DMS153 (cell line): ENCODE measurements around the gene INTS1.

ENCODE experiments used
- DNase-seq: peaks from one replicate; lab custom pipeline; 2025; lab: John Stamatoyannopoulos, UW

The INTS1 gene

GRCh38 chr7:1503816-1504775, at the start of gene INTS1:
INTS1 (minus strand) TSS chr7:1504389; CDS start chr7:1503960, 429 bp downstream.
- peak; percentile 95 for DNase-seq

GRCh38 chr7:1553512-1554210, 49.5 kb upstream of the INTS1 start:
- no peak for DNase-seq

GRCh38 chr7:1552200-1552599, 48.0 kb upstream of the INTS1 start:
- no peak for DNase-seq

- DNase-seq = no peak
Measured at GRCh38 chr7:1550846-1551155, 46.6 kb upstream of the INTS1 start.

GRCh38 chr7:1550005-1550845, 46.0 kb upstream of the INTS1 start:
- DNase-seq = no peak

GRCh38 chr7:1549357-1550004, 45.3 kb upstream of the INTS1 start:
- no peak for DNase-seq

GRCh38 chr7:1548944-1549343, 44.8 kb upstream of the INTS1 start:
- no peak for DNase-seq

- no peak for DNase-seq
Measured at GRCh38 chr7:1548438-1548831, 44.2 kb upstream of the INTS1 start.

- DNase-seq = no peak
Measured at GRCh38 chr7:1547777-1548437, 43.7 kb upstream of the INTS1 start.

- no peak for DNase-seq
Measured at GRCh38 chr7:1546909-1547776, 43.0 kb upstream of the INTS1 start.

- DNase-seq = no peak
Measured at GRCh38 chr7:1546274-1546908, 42.2 kb upstream of the INTS1 start.

GRCh38 chr7:1545417-1546246, 41.4 kb upstream of the INTS1 start:
- no peak for DNase-seq

GRCh38 chr7:1544896-1545416, 40.8 kb upstream of the INTS1 start:
- no peak for DNase-seq

- DNase-seq = no peak
Measured at GRCh38 chr7:1544178-1544895, 40.1 kb upstream of the INTS1 start.

GRCh38 chr7:1543826-1544177, 39.6 kb upstream of the INTS1 start:
- DNase-seq = no peak

GRCh38 chr7:1542841-1543747, 38.9 kb upstream of the INTS1 start:
- no peak for DNase-seq

GRCh38 chr7:1542329-1542728, 38.1 kb upstream of the INTS1 start:
- no peak for DNase-seq
